ENCODE measurements around the gene TTC3. TPM values are rescaled to one million over a fixed set of nuclear protein-coding genes. Genes with fewer than 3 reads are reported as not detected.

The TTC3 gene
- total RNA-seq, result 100 to 1,000 TPM; 184 to 273 TPM
- 237 TPM for polyA plus RNA-seq (2013, experiment 1 of 2)
- 243 TPM for polyA plus RNA-seq (2013, experiment 2 of 2)
- long read RNA-seq, experiment 1, partial matches to known transcripts, result 43 of 82 reads
- long read RNA-seq, experiment 1, other reads (novel, unspliced or antisense), result 39 of 82 reads
- long read RNA-seq, experiment 2, full-length matches to known transcripts, result 29 of 427 reads
- long read RNA-seq, experiment 2, partial matches to known transcripts, result 127 of 427 reads
- long read RNA-seq, experiment 2, other reads (novel, unspliced or antisense), result 271 of 427 reads
- long read RNA-seq, experiment 3, transcript TTC3-210 (26 exons, 2,451 nt), result major isoform, 16 of 428 reads
- long read RNA-seq, experiment 3, transcript TTC3-207 (33 exons, 3,771 nt), result minor isoform, 5 of 428 reads
- long read RNA-seq, experiment 3, partial matches to known transcripts, result 242 of 428 reads
- long read RNA-seq, experiment 3, other reads (novel, unspliced or antisense), result 162 of 428 reads
- long read RNA-seq, experiment 4, partial matches to known transcripts, result 16 of 26 reads
- long read RNA-seq, experiment 4, other reads (novel, unspliced or antisense), result 8 of 26 reads

- peaks cover 6% of the 10 kb centered on the region for H3K36me3 ChIP-seq (ENCODE audit: control insufficient read depth, insufficient read depth, low read length)
- peaks cover 31% of the 10 kb centered on the region for H3K4me1 Mint-ChIP-seq
- H3K27me3 ChIP-seq (ENCODE audit: control insufficient read depth, insufficient read depth, low read length, poor library complexity, severe bottlenecking), result no peaks in the 10 kb centered on the region
- WGBS, 2 experiments (ENCODE audit: insufficient coverage in 1 of 2, insufficient read length in 1 of 2), result 0% methylated on average over 61 of the region's 61 CpGs; no CpG with 5 or more reads in 1 of the 2 experiments
- H3K27ac Mint-ChIP-seq, result peak within 1 kb of the TSS; percentile 92
- DNase-seq, result peak; percentile 97
- H3K4me3 Mint-ChIP-seq, result peak within 1 kb of the TSS; percentile 98
- TF ChIP-seq CTCF (conservative IDR thresholded peaks at IDR 0.05), result no peak
- H3K27ac ChIP-seq (ENCODE audit: low read depth, low read length), result peak within 1 kb of the TSS; percentile 98
- H3K9me3 ChIP-seq (ENCODE audit: control insufficient read depth, low read length), result no peaks in the 10 kb centered on the region
- H3K27me3 Mint-ChIP-seq (ENCODE audit: insufficient read depth), result peaks cover 16% of the 10 kb centered on the region
- no peaks in the 10 kb centered on the region for H3K9me3 Mint-ChIP-seq
- peaks cover 5% of the 10 kb centered on the region for H3K4me1 ChIP-seq (ENCODE audit: control insufficient read depth, insufficient read depth, low read length)
- H3K36me3 Mint-ChIP-seq (ENCODE audit: low read depth), result peaks cover 12% of the 10 kb centered on the region
- peak within 1 kb of the TSS; percentile 80 for H3K9ac ChIP-seq (ENCODE audit: extremely low read depth, low read length, poor library complexity, severe bottlenecking)
- H3K4me3 ChIP-seq (ENCODE audit: low read length), result peak within 1 kb of the TSS; percentile 96
Measured at GRCh38 chr21:37072988-37073416, at the start of gene TTC3, which contains the start of gene PIGP. Gene TTC3, plus strand, starts transcription at chr21:37073254. Its CDS starts 14,004 bp downstream, at chr21:37087258. Gene PIGP, minus strand, starts transcription at chr21:37073071. Its CDS starts 556 bp downstream, at chr21:37072515.

- H3K4me3 ChIP-seq (ENCODE audit: low read length), result no peak overlapping the region
- H3K9me3 Mint-ChIP-seq, result no peaks in the 10 kb centered on the region
- TF ChIP-seq CTCF (conservative IDR thresholded peaks at IDR 0.05), result no peak
- H3K4me3 Mint-ChIP-seq, result no peak overlapping the region
- no peak overlapping the region for H3K9ac ChIP-seq (ENCODE audit: extremely low read depth, low read length, poor library complexity, severe bottlenecking)
- H3K9me3 ChIP-seq (ENCODE audit: control insufficient read depth, low read length), result no peaks in the 10 kb centered on the region
- H3K4me1 ChIP-seq (ENCODE audit: control insufficient read depth, insufficient read depth, low read length), result no peaks in the 10 kb centered on the region
- peaks cover 2% of the 10 kb centered on the region for H3K27me3 Mint-ChIP-seq (ENCODE audit: insufficient read depth)
- no peaks in the 10 kb centered on the region for H3K36me3 Mint-ChIP-seq (ENCODE audit: low read depth)
- H3K36me3 ChIP-seq (ENCODE audit: control insufficient read depth, insufficient read depth, low read length), result no peaks in the 10 kb centered on the region
- no peaks in the 10 kb centered on the region for H3K27me3 ChIP-seq (ENCODE audit: control insufficient read depth, insufficient read depth, low read length, poor library complexity, severe bottlenecking)
- H3K27ac ChIP-seq (ENCODE audit: low read depth, low read length), result no peak overlapping the region
- no peaks in the 10 kb centered on the region for H3K4me1 Mint-ChIP-seq
- no peak overlapping the region for H3K27ac Mint-ChIP-seq
- DNase-seq, result no peak
- WGBS, 2 experiments (ENCODE audit: insufficient coverage in 1 of 2, insufficient read length in 1 of 2), result 78% methylated on average over 3 to 4 of the region's 4 CpGs
Measured at GRCh38 chr21:37026499-37026898, 46.6 kb upstream of the TTC3 start.

GRCh38 chr21:37028570-37028969 lies 44.5 kb upstream of the TTC3 start:
- peak; percentile 21 for TF ChIP-seq CTCF (conservative IDR thresholded peaks at IDR 0.05)
- H3K4me3 Mint-ChIP-seq, result no peak overlapping the region
- H3K9me3 ChIP-seq (ENCODE audit: control insufficient read depth, low read length), result no peaks in the 10 kb centered on the region
- H3K9ac ChIP-seq (ENCODE audit: extremely low read depth, low read length, poor library complexity, severe bottlenecking), result no peak overlapping the region
- no peaks in the 10 kb centered on the region for H3K36me3 Mint-ChIP-seq (ENCODE audit: low read depth)
- no peaks in the 10 kb centered on the region for H3K36me3 ChIP-seq (ENCODE audit: control insufficient read depth, insufficient read depth, low read length)
- no peaks in the 10 kb centered on the region for H3K4me1 Mint-ChIP-seq
- no peak overlapping the region for H3K27ac Mint-ChIP-seq
- H3K9me3 Mint-ChIP-seq, result no peaks in the 10 kb centered on the region
- H3K27me3 ChIP-seq (ENCODE audit: control insufficient read depth, insufficient read depth, low read length, poor library complexity, severe bottlenecking), result no peaks in the 10 kb centered on the region
- H3K4me1 ChIP-seq (ENCODE audit: control insufficient read depth, insufficient read depth, low read length), result no peaks in the 10 kb centered on the region
- 89 to 93% methylated on average over 4 of the region's 4 CpGs for WGBS, 2 experiments (ENCODE audit: insufficient coverage in 1 of 2, insufficient read length in 1 of 2)
- no peak overlapping the region for H3K4me3 ChIP-seq (ENCODE audit: low read length)
- H3K27ac ChIP-seq (ENCODE audit: low read depth, low read length), result no peak overlapping the region
- DNase-seq, result no peak
- peaks cover 8% of the 10 kb centered on the region for H3K27me3 Mint-ChIP-seq (ENCODE audit: insufficient read depth)
